Measurements from ENCODE around the gene FHAD1. TPM values are rescaled to one million over a fixed set of nuclear protein-coding genes. Genes with fewer than 3 reads are reported as not detected.

Gene FHAD1
- total RNA-seq, 1 experiment from 2014 or later, result not detected

- Mint-ChIP-seq H3K9me3 (ENCODE audit: unreplicated experiment) (no peaks in the 10 kb centered on the region), H3K4me3 (ENCODE audit: unreplicated experiment) (no peak overlapping the region), H3K27me3 (ENCODE audit: insufficient read depth, unreplicated experiment) (no peaks in the 10 kb centered on the region), H3K36me3 (ENCODE audit: insufficient read depth, unreplicated experiment) (no peaks in the 10 kb centered on the region), H3K27ac (ENCODE audit: low read depth, unreplicated experiment) (no peak overlapping the region), H3K4me1 (ENCODE audit: insufficient read depth, unreplicated experiment) (no peaks in the 10 kb centered on the region)
- ChIA-PET POLR2A (interaction anchor here (0.7 kb wide), 1 partner anchor 196 kb away, joined by 3 read pairs; no protein-coding TSS in a partner anchor), CTCF (interaction anchor here (1.1 kb wide), 1 partner anchor 9 kb away, joined by 3 read pairs; no protein-coding TSS in a partner anchor)
- TF ChIP-seq, protein P1, sequence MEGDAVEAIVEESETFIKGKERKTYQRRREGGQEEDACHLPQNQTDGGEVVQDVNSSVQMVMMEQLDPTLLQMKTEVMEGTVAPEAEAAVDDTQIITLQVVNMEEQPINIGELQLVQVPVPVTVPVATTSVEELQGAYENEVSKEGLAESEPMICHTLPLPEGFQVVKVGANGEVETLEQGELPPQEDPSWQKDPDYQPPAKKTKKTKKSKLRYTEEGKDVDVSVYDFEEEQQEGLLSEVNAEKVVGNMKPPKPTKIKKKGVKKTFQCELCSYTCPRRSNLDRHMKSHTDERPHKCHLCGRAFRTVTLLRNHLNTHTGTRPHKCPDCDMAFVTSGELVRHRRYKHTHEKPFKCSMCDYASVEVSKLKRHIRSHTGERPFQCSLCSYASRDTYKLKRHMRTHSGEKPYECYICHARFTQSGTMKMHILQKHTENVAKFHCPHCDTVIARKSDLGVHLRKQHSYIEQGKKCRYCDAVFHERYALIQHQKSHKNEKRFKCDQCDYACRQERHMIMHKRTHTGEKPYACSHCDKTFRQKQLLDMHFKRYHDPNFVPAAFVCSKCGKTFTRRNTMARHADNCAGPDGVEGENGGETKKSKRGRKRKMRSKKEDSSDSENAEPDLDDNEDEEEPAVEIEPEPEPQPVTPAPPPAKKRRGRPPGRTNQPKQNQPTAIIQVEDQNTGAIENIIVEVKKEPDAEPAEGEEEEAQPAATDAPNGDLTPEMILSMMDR (IDR thresholded peaks at IDR 0.05; ENCODE audit: unreplicated experiment), result no peak
- intact Hi-C loops (cut with micrococcal nuclease), result no loop called here
- BruUV-seq (replicated peaks), result no TSS peak
- DNase-seq (ENCODE audit: unreplicated experiment), result no peak
Measured at GRCh38 chr1:15238789-15239188, 8.2 kb upstream of the FHAD1 start.

- DNase-seq (ENCODE audit: unreplicated experiment), result no peak
- CTCF ChIA-PET, result interaction anchor here (0.6 kb wide), 1 partner anchor 66 kb away, joined by 3 read pairs; no protein-coding TSS in a partner anchor
- Mint-ChIP-seq H3K27ac (ENCODE audit: low read depth, unreplicated experiment) (no peak overlapping the region), H3K36me3 (ENCODE audit: insufficient read depth, unreplicated experiment) (no peaks in the 10 kb centered on the region), H3K4me3 (ENCODE audit: unreplicated experiment) (no peak overlapping the region), H3K9me3 (ENCODE audit: unreplicated experiment) (no peaks in the 10 kb centered on the region), H3K4me1 (ENCODE audit: insufficient read depth, unreplicated experiment) (peaks cover 12% of the 10 kb centered on the region), H3K27me3 (ENCODE audit: insufficient read depth, unreplicated experiment) (peaks cover 6% of the 10 kb centered on the region)
- intact Hi-C loops (cut with micrococcal nuclease), result no loop called here
- TF ChIP-seq, protein P1 (IDR thresholded peaks at IDR 0.05; ENCODE audit: unreplicated experiment), result no peak
- BruUV-seq (replicated peaks), result no TSS peak
- POLR2A ChIA-PET, result no interaction called here
Measured at GRCh38 chr1:15242766-15243165, 4.3 kb upstream of the FHAD1 start.

- POLR2A ChIA-PET, result interaction anchor here (0.7 kb wide), 1 partner anchor 31 kb away, joined by 4 read pairs; no protein-coding TSS in a partner anchor
- no peak for DNase-seq (ENCODE audit: unreplicated experiment)
- intact Hi-C loops (cut with micrococcal nuclease), result no loop called here
- Mint-ChIP-seq H3K27me3 (ENCODE audit: insufficient read depth, unreplicated experiment) (peaks cover 13% of the 10 kb centered on the region), H3K4me3 (ENCODE audit: unreplicated experiment) (no peak overlapping the region), H3K27ac (ENCODE audit: low read depth, unreplicated experiment) (no peak overlapping the region), H3K36me3 (ENCODE audit: insufficient read depth, unreplicated experiment) (no peaks in the 10 kb centered on the region), H3K4me1 (ENCODE audit: insufficient read depth, unreplicated experiment) (peaks cover 14% of the 10 kb centered on the region), H3K9me3 (ENCODE audit: unreplicated experiment) (no peaks in the 10 kb centered on the region)
- no TSS peak for BruUV-seq (replicated peaks)
- TF ChIP-seq, protein P1 (IDR thresholded peaks at IDR 0.05; ENCODE audit: unreplicated experiment), result no peak
- CTCF ChIA-PET, result no interaction called here
Measured at GRCh38 chr1:15243275-15244043, 3.6 kb upstream of the FHAD1 start.

DNA sequence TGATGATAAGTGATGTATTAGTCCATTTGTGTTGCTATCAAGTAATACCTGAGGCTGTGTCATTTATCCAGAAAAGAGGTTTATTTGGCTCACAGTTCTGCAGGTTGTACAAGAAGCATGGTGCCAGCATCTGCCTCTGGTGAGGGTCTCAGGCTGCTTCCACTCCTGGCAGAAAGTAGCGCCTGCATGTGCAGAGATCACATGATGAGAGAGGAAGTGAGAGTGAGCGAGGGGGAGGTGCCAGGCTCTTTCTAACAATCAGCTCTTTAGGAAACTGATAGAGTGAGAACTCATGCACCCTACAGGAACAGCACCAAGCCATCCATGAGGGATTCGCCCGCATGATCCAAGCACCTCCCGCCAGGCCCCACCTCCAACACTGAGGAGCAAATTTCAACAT lies 2.2 kb upstream of the FHAD1 start:
- no peak overlapping the region for H3K4me3 Mint-ChIP-seq (ENCODE audit: unreplicated experiment)
- BruUV-seq (replicated peaks), result no TSS peak
- no peak overlapping the region for H3K27ac Mint-ChIP-seq (ENCODE audit: low read depth, unreplicated experiment)
- peaks cover 14% of the 10 kb centered on the region for H3K4me1 Mint-ChIP-seq (ENCODE audit: insufficient read depth, unreplicated experiment)
- H3K9me3 Mint-ChIP-seq (ENCODE audit: unreplicated experiment), result no peaks in the 10 kb centered on the region
- intact Hi-C loops (cut with micrococcal nuclease), result no loop called here
- H3K36me3 Mint-ChIP-seq (ENCODE audit: insufficient read depth, unreplicated experiment), result no peaks in the 10 kb centered on the region
- H3K27me3 Mint-ChIP-seq (ENCODE audit: insufficient read depth, unreplicated experiment), result peaks cover 27% of the 10 kb centered on the region
- CTCF ChIA-PET, result no interaction called here
- POLR2A ChIA-PET, result no interaction called here
- TF ChIP-seq, protein P1 (IDR thresholded peaks at IDR 0.05; ENCODE audit: unreplicated experiment), result no peak
- no peak for DNase-seq (ENCODE audit: unreplicated experiment)

Data from MCF 10A (cell line).